Measurements from ENCODE around the gene GLIS1. TPM values are rescaled to one million over a fixed set of nuclear protein-coding genes. Genes with fewer than 3 reads are reported as not detected.

Gene GLIS1
- total RNA-seq, 1 donor = 2.9 TPM

DNA sequence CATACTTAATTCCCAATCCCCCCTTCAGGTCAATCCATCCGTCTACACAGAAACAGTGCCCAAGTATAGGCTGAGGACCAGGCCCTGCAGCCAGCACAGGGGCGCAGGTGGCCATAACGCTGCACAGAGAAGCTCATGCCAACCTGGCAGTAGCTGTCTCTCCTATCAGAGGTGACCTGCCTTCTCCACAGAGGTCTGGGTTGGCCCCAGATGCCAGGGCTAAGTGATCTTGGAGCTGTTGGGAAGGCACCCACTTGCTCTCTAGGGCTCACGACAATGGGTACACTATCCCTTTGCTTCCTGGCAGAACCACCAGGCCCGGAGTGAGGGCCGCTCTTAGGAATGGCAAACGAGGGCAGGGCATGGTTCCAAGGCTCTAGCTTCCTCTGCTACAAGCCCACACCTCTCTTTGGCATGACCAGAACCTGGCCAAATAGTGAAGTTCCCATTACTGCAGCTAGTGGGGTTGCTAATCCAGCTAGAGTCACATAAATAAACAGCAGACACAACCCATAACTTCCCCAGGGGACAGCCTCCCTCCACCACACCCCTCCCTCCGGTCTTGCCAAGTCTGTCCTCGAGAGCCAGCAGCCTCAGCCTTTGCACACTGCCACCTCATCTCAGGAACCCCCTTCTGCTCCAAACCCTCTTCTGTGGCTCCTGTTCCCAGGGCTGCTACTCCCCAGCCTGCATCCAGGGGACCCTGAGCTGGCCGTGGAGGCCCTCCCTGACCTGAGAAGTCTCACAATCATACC, 113.0 kb downstream of the GLIS1 start:
- H3K27ac ChIP-seq (ENCODE audit: low read depth, low read length) = peak overlapping the region; percentile 25
- no peak overlapping the region for H3K4me2 ChIP-seq (ENCODE audit: insufficient read depth, low read length)
- H3K27me3 ChIP-seq (ENCODE audit: insufficient read depth, low read length) = no peaks in the 10 kb centered on the region
- no peaks in the 10 kb centered on the region for H3K79me2 ChIP-seq (ENCODE audit: insufficient read depth, low read length)
- H4K20me1 ChIP-seq (ENCODE audit: insufficient read depth, low read length) = peaks cover 36% of the 10 kb centered on the region
- H2AFZ ChIP-seq (ENCODE audit: low read length) = no peak overlapping the region
- DNase-seq (ENCODE audit: insufficient read length, low spot score, missing footprints) = peak; percentile 47
- no peaks in the 10 kb centered on the region for H3K9me3 ChIP-seq (ENCODE audit: low read depth, low read length)
- no peak overlapping the region for H3K4me3 ChIP-seq (ENCODE audit: insufficient read depth, low read length)
- TF ChIP-seq, protein P1, sequence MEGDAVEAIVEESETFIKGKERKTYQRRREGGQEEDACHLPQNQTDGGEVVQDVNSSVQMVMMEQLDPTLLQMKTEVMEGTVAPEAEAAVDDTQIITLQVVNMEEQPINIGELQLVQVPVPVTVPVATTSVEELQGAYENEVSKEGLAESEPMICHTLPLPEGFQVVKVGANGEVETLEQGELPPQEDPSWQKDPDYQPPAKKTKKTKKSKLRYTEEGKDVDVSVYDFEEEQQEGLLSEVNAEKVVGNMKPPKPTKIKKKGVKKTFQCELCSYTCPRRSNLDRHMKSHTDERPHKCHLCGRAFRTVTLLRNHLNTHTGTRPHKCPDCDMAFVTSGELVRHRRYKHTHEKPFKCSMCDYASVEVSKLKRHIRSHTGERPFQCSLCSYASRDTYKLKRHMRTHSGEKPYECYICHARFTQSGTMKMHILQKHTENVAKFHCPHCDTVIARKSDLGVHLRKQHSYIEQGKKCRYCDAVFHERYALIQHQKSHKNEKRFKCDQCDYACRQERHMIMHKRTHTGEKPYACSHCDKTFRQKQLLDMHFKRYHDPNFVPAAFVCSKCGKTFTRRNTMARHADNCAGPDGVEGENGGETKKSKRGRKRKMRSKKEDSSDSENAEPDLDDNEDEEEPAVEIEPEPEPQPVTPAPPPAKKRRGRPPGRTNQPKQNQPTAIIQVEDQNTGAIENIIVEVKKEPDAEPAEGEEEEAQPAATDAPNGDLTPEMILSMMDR (IDR thresholded peaks at IDR 0.05; ENCODE audit: extremely low read depth, low read depth, low read length) = no peak
- H3K36me3 ChIP-seq (ENCODE audit: insufficient read depth, low read length) = no peaks in the 10 kb centered on the region
- peaks cover 14% of the 10 kb centered on the region for H3K4me1 ChIP-seq (ENCODE audit: insufficient read depth, low read length)

- Histone ChIP-seq H3K27ac (ENCODE audit: low read depth, low read length) (peak overlapping the region; percentile 57), H4K20me1 (ENCODE audit: insufficient read depth, low read length) (peaks cover 44% of the 10 kb centered on the region), H2AFZ (ENCODE audit: low read length) (no peak overlapping the region), H3K36me3 (ENCODE audit: insufficient read depth, low read length) (no peaks in the 10 kb centered on the region), H3K4me3 (ENCODE audit: insufficient read depth, low read length) (no peak overlapping the region), H3K9me3 (ENCODE audit: low read depth, low read length) (no peaks in the 10 kb centered on the region), H3K4me1 (ENCODE audit: insufficient read depth, low read length) (peaks cover 14% of the 10 kb centered on the region), H3K4me2 (ENCODE audit: insufficient read depth, low read length) (no peak overlapping the region), H3K27me3 (ENCODE audit: insufficient read depth, low read length) (no peaks in the 10 kb centered on the region), H3K79me2 (ENCODE audit: insufficient read depth, low read length) (no peaks in the 10 kb centered on the region)
- TF ChIP-seq, protein P1 (IDR thresholded peaks at IDR 0.05; ENCODE audit: extremely low read depth, low read depth, low read length) = no peak
- DNase-seq (ENCODE audit: insufficient read length, low spot score, missing footprints) = peak; percentile 95
Observed at GRCh38 chr1:53625049-53625448, 113.9 kb downstream of the GLIS1 start.

DNA sequence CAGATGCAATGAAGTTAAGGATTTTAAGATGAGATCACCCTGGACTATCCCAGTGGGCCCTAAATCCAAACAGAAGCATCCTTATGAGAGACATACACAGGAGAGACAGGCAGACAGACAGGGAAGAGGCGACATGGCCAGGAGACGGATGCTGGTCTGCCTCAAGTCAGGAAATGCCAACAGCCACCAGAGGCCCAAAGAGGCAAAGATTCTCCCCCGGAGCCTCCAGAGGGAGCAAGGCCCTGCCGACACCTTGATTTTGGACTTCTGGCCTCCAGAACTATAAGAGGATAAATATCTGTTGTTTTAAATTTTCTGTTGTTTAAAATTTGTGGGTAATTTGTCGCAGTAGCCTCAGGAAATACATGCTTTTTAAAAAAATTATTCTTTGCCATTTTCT, 116.4 kb downstream of the GLIS1 start:
- no peak overlapping the region for H2AFZ ChIP-seq (ENCODE audit: low read length)
- H3K27me3 ChIP-seq (ENCODE audit: insufficient read depth, low read length) = no peaks in the 10 kb centered on the region
- no peaks in the 10 kb centered on the region for H3K9me3 ChIP-seq (ENCODE audit: low read depth, low read length)
- no peak for DNase-seq (ENCODE audit: insufficient read length, low spot score, missing footprints)
- H3K27ac ChIP-seq (ENCODE audit: low read depth, low read length) = no peak overlapping the region
- H3K36me3 ChIP-seq (ENCODE audit: insufficient read depth, low read length) = no peaks in the 10 kb centered on the region
- no peaks in the 10 kb centered on the region for H3K79me2 ChIP-seq (ENCODE audit: insufficient read depth, low read length)
- H3K4me3 ChIP-seq (ENCODE audit: insufficient read depth, low read length) = no peak overlapping the region
- peaks cover 18% of the 10 kb centered on the region for H3K4me1 ChIP-seq (ENCODE audit: insufficient read depth, low read length)
- H4K20me1 ChIP-seq (ENCODE audit: insufficient read depth, low read length) = peaks cover 54% of the 10 kb centered on the region
- H3K4me2 ChIP-seq (ENCODE audit: insufficient read depth, low read length) = no peak overlapping the region
- TF ChIP-seq, protein P1 (IDR thresholded peaks at IDR 0.05; ENCODE audit: extremely low read depth, low read depth, low read length) = no peak

GRCh38 chr1:53621144-53621543, 117.8 kb downstream of the GLIS1 start:
- no peak overlapping the region for H3K4me3 ChIP-seq (ENCODE audit: insufficient read depth, low read length)
- H3K27ac ChIP-seq (ENCODE audit: low read depth, low read length) = no peak overlapping the region
- TF ChIP-seq, protein P1 (IDR thresholded peaks at IDR 0.05; ENCODE audit: extremely low read depth, low read depth, low read length) = no peak
- H4K20me1 ChIP-seq (ENCODE audit: insufficient read depth, low read length) = peaks cover 43% of the 10 kb centered on the region
- no peaks in the 10 kb centered on the region for H3K36me3 ChIP-seq (ENCODE audit: insufficient read depth, low read length)
- H3K27me3 ChIP-seq (ENCODE audit: insufficient read depth, low read length) = no peaks in the 10 kb centered on the region
- no peaks in the 10 kb centered on the region for H3K9me3 ChIP-seq (ENCODE audit: low read depth, low read length)
- no peak for DNase-seq (ENCODE audit: insufficient read length, low spot score, missing footprints)
- no peak overlapping the region for H3K4me2 ChIP-seq (ENCODE audit: insufficient read depth, low read length)
- H3K4me1 ChIP-seq (ENCODE audit: insufficient read depth, low read length) = peaks cover 20% of the 10 kb centered on the region
- H3K79me2 ChIP-seq (ENCODE audit: insufficient read depth, low read length) = no peaks in the 10 kb centered on the region
- no peak overlapping the region for H2AFZ ChIP-seq (ENCODE audit: low read length)

Measured in osteoblast (primary cell).